ENCODE data around the gene GSG1L.

GRCh38 chr16:27789595-27790241 lies 273.8 kb downstream of the GSG1L start:
- no peak for TF ChIP-seq CTCF (IDR thresholded peaks at IDR 0.05)
- TF ChIP-seq POLR2A (IDR thresholded peaks at IDR 0.05), result no peak
